ENCODE data around the gene TINCR.

DNA sequence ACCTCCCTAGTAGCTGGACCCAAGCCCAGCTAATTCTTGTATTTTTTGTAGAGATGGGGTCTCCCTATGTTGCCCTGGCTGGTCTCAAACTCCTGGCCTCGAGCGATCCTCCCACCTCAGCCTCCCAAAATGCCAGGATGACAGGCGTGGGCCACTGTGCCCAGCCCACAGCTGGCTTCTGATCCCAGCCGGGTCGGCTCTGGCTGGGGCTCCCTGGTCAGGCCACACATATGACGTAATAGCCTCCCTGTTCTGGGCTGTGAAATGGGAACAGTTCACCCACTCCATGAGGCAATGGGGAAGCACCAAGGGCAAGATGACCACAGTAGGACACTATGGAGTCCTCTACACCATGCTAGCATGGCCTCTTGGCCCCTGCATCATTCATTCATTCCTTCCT lies 41.1 kb downstream of the TINCR start:
- TF ChIP-seq EZH2 (IDR thresholded peaks at IDR 0.05; ENCODE audit: borderline replicate concordance, low read length), result no peak
- TF ChIP-seq, protein P1, sequence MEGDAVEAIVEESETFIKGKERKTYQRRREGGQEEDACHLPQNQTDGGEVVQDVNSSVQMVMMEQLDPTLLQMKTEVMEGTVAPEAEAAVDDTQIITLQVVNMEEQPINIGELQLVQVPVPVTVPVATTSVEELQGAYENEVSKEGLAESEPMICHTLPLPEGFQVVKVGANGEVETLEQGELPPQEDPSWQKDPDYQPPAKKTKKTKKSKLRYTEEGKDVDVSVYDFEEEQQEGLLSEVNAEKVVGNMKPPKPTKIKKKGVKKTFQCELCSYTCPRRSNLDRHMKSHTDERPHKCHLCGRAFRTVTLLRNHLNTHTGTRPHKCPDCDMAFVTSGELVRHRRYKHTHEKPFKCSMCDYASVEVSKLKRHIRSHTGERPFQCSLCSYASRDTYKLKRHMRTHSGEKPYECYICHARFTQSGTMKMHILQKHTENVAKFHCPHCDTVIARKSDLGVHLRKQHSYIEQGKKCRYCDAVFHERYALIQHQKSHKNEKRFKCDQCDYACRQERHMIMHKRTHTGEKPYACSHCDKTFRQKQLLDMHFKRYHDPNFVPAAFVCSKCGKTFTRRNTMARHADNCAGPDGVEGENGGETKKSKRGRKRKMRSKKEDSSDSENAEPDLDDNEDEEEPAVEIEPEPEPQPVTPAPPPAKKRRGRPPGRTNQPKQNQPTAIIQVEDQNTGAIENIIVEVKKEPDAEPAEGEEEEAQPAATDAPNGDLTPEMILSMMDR (IDR thresholded peaks at IDR 0.05; ENCODE audit: low read length), result no peak

All from OCI-LY1 (cell line).